ENCODE measurements around the gene MSX2. TPM values are rescaled to one million over a fixed set of nuclear protein-coding genes. Genes with fewer than 3 reads are reported as not detected.

The MSX2 gene
- total and polyA plus RNA-seq, 4 donors, result 0.34 to 2.1 (median 0.80) TPM

Small RNA genes lying within 50 kb of the gene (small RNA-seq; reads per million reads assigned to genes)
- not detected for gene MIR4634 (ENCODE audit: low replicate concordance)
